ENCODE results near the gene RPAIN.
A peak's percentile ranks its signal among the peaks of the same experiment; 100 is the strongest.
"Not testable (repeated sequence)": the region's sequence is repeated elsewhere in the genome, so short reads cannot be mapped to it uniquely, and the experiment has no call there.

Gene RPAIN

GRCh38 chr17:5430413-5430999 lies 10.5 kb downstream of the RPAIN start:
- FAIRE-seq = no peak

GRCh38 chr17:5431234-5431633 lies 11.3 kb downstream of the RPAIN start:
- not testable (repeated sequence) for FAIRE-seq

GRCh38 chr17:5431949-5432556 lies 12.1 kb downstream of the RPAIN start:
- FAIRE-seq = no peak

- no peak for FAIRE-seq
Measured at GRCh38 chr17:5434984-5435383, 15.0 kb downstream of the RPAIN start.

GRCh38 chr17:5435781-5436315 lies 15.9 kb downstream of the RPAIN start:
- FAIRE-seq = peak; percentile 85

GRCh38 chr17:5437721-5438317 lies 17.8 kb downstream of the RPAIN start:
- no peak for FAIRE-seq

- no peak for FAIRE-seq
Measured at GRCh38 chr17:5438716-5439445, 18.9 kb downstream of the RPAIN start, which contains the start of gene C1QBP. TSS of gene C1QBP (minus strand) at chr17:5439155. CDS start at chr17:5439073, 82 bp downstream.

GRCh38 chr17:5439446-5439764 lies 19.4 kb downstream of the RPAIN start:
- FAIRE-seq = no peak

GRCh38 chr17:5443728-5444127 lies 23.7 kb downstream of the RPAIN start:
- FAIRE-seq = no peak

GRCh38 chr17:5444209-5444608 lies 24.2 kb downstream of the RPAIN start:
- FAIRE-seq = no peak

GRCh38 chr17:5446786-5447185 lies 26.8 kb downstream of the RPAIN start:
- no peak for FAIRE-seq

GRCh38 chr17:5464717-5465507 lies 44.9 kb downstream of the RPAIN start:
- FAIRE-seq = no peak

GRCh38 chr17:5466295-5466694 lies 46.3 kb downstream of the RPAIN start:
- no peak for FAIRE-seq

GRCh38 chr17:5467416-5467815 lies 47.4 kb downstream of the RPAIN start:
- FAIRE-seq = no peak

GRCh38 chr17:5468075-5468473 lies 48.1 kb downstream of the RPAIN start:
- FAIRE-seq = no peak

- FAIRE-seq = no peak
Measured at GRCh38 chr17:5472511-5472910, 52.5 kb downstream of the RPAIN start.

- FAIRE-seq = no peak
Measured at GRCh38 chr17:5473906-5474305, 53.9 kb downstream of the RPAIN start.

GRCh38 chr17:5478992-5479391 lies 59.0 kb downstream of the RPAIN start:
- no peak for FAIRE-seq

GRCh38 chr17:5480962-5481361 lies 61.0 kb downstream of the RPAIN start:
- FAIRE-seq = no peak

- peak; percentile 21 for FAIRE-seq
Measured at GRCh38 chr17:5481451-5481850, 61.5 kb downstream of the RPAIN start.
